HG02759 (cell line): ENCODE results near the gene CNR2.
"Not testable (repeated sequence)": the region's sequence is repeated elsewhere in the genome, so short reads cannot be mapped to it uniquely, and the experiment has no call there.

Experiments
- ATAC-seq: cut with Tn5 transposase; IDR thresholded peaks from one replicate; pipeline ENCODE4 v1.9.1; 2021; ENCODE audit warnings: mild to moderate bottlenecking, moderate library complexity; ENCODE audit not compliant: unreplicated experiment

The CNR2 gene

DNA sequence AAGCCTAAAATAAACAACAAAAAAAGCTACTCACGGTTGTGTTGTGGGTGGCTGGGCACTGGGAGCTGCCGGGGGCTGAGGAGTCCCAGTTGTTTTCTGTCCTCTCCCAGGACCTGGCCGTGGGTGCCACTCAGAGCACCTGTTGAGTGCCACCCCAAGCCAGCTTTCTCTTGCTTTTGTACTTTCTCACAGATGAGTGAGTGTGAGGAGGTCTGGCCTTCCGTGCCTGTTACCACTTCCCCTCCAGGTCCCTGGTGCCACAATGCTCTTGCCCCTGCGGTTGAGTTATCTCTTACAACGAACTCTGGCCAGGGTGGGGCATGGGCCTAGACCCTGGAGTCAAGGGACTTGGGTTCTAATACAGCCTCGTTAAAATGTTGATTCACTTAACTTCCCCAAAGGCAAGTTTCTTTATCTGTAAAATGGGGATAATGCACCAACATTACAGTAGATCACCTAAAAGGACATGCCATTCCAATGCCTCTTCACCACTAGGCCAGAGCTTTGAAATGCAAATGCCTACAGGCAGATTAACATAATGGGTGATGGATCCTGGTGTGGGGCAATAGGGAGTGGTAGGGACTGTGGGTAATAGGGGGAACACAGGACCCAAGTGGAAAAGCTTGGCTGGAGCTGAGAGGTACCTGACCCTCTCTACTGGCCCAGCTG is at the start of gene CNR2:
TSS of gene CNR2 (minus strand) at position 151 of the 669 bp plus-strand sequence. CDS start 37,745 bp downstream, outside the sequence.
- no peak for ATAC-seq

DNA sequence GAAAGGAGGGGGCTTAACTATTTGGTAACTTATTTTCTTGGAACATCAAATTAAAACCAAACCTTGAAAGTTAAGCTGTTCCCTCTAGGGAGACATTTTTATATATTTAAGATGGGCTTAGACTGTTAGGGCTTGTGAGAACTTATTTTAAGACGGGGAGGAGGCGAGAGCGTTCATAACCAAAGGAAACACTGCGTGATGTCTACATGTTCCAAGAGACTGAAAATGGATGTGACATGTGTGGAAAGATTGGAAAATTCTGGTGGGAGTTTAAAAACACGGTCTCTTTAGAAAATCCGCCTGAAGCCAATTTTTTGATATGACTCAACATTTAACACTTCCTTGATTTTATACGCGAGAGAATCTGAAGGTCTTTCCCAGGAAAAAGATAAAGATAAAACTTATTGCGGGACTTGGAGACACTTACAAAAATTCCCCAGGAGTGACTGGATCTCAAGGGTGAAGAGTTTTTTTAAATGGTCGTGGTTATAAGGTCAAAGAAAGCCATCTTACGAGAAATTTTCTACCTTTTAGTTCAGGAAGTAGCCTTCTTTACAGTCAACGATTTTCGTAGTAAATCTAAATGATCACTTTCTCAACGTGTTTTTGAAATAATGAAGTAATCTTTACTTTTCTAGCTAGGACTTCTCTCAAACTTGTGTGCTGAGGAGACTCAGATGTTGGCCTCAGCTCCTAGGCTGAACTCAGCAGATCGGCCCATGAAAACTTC is 47.3 kb upstream of the CNR2 start:
- no peak for ATAC-seq

DNA sequence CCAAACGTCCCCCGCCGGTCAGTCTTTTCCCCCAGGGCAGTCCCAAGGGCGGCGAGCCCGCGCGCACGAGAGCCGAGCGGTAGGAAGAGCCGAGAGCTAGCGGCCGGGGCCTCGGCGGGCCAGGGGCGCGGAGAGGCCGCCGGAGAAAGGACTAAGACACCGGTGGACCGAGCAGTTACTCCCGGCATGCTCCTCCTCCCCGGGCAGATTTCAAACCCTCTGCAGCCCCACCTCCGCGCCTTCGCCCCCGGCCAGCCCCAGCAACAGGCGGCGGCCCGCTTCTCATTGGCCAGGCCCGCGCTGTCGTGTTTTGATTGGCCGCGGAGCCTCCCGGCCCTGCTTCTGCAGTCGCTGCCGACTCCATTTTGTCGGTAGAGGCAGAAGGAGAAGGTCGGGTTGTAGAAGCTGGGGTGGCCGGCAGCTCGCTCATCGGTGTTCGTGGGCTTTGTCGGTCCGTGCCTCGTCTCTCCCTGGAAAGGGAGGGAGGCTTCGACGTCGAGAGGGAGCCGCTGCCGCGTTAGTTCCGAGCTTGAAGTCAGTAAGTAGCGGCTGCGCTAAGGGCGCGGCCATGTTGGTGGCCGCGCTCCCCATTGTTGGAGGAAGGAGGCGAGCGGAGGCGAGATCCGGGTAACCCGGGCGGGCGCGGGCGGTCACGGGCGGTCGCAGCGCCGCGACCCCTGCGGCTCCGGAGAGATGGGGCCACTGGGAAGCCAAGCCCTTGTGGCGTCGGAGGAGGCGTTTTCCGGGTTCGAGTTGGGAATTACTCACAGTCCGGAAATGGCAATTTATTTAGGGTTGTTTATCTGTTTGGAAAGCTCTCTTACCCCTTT is 46.5 kb upstream of the CNR2 start, which contains the start of gene PNRC2:
TSS of gene PNRC2 (plus strand) at position 368 of the 830 bp plus-strand sequence. CDS start 1,630 bp downstream, outside the sequence.
- peak; percentile 79 for ATAC-seq

DNA sequence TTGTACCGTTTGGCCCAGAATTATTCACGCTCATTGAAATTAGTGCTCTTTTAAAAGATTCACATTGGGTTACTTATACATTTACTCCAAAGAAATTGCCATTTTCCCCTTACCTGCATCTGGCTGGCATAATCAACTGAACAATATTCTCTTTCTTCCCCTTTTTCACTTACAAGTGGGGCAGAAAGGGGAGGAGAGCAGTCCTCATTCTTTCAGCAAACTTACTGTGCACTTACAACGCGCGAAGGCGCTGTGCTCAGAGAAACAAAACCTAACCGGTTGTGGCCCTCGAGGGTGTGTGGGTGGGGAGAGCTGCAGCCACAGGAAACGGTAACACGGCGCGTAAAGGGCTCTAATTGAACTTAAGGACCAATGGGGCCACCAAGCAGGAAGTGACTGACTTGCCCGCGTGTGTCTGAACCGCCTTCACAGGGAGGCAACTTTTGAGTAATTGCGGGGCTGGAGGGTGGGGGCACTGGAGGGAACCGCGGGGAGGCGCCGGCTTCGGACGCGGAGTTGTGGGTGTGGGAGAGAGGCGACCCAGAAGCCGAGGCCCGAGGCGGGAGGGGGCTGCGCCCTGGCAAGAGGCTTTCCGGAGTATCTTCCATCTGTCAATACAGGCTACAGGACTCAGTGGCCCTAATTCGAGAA is 45.8 kb upstream of the CNR2 start:
- peak; percentile 60 for ATAC-seq

DNA sequence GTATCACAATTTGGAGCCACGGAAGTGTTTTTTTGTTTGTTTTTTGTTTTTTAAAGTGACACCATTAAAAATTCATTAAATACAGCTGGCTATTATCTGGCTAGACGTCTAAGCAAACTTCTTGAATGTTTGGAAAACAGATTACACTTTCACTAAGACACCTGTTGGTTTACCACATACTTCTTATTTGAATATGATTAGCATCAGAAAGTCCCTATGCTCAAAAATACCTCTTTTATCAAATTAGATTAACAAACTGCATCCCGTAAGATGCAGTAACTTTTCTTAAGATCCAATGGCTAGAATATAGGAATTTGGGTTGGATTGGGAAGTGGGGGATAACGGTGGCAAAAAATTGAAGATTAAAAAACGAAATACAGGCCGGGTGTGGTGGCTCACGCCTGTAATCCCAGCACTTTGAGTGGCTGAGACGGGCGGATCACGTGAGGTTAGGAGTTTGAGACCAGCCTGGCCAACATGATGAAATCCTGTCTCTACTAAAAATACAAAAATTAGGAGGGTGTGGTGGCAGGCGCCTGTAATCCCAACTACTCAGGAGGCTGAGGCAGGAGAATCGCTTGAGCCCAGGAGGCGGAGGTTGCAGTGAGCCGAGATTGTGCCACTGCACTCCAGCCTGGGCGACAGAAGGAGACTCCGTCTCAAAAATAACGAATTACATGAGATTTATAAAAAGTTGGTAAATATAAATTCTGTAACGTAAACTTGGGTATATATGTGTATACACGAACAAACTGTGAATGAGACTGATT is 45.1 kb upstream of the CNR2 start:
- ATAC-seq: not testable (repeated sequence)

DNA sequence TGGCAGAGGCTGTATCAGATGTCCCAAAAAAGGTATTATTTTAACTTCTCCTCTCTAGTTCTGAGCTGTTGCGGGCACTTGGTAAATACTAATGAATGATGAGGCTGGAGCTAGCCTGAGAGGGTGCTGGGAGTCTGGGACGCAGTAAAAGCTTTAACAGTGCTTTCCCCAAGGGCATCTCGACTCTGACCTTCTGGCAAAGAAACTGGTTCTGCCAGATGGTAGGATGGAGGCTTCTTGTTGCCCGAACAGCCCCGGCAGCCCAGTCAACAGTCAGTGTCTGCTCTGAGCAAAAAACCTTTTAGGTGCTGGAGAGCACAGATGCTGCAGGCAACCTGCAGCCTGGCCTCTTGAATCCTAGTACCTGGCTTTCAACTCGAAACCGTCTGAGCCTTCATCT is 43.9 kb upstream of the CNR2 start:
- ATAC-seq: no peak

DNA sequence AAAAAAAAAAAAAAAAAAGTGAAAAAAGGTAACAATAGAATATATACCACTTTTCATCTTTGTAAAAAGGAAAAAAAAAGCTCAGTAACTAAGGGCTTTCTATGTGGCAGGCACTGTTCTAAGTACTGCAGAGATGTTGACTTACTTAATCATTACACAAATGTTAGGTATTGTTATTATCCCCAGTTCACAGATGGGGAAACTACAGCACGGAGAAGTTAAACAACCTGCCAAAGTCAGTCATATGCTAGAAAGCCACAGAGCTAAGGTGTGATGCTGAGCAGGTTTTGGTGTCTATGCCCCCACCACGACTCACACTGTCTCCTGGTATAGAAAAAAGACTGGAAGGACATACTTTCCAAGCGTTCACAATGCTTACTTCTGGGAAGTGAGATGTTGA is 39.9 kb upstream of the CNR2 start:
- no peak for ATAC-seq

DNA sequence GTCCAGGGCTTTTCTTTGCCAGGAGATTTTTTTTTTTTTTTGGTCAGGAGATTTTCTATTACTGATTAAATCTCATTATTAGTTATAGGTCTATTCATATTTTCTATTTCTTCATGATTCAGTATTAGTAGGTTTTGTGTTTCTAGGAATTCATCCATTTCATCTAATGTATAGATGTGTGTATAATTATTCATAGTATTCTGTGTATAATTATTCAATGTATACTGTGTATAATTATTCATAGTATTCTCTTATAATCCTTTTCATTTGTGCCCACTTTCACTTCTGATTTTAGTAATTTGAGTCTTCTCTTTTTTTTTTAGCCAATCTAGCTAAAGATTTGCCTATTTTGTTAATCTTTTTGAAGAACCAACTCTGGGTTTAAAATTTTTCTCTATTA is 34.2 kb upstream of the CNR2 start:
- ATAC-seq: no peak

DNA sequence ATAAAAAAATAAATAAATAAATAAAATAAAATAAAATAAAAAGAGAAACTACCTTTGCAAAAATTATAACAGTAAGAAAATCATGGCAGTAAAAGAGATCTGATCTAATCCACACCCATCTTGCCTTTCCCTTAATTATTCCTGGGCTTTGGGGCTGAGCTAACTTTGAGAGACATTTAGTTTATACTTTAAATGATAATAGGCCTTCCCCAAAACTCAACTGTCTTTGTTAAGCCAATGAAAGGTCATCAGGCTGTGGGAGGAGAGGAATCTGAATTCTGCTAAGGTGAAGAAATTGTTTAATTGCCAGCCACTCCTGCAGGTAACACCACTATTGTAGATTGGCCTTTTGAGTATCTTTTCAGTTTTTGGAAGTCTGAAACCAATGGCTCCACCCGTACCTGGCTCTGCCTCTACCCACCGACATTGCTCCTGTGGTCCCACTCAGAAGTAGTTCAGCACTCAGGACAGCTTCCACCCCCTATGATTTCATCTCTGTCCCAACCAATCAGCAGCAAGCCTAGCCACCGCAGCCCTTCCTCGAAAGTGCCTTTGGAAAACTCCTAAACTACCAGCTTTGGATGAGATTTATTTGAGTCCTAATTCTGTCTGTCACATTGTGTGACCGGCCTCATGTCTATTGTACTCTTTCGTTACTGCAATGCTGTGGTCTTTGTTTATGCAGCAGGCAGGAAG is 23.5 kb upstream of the CNR2 start:
- ATAC-seq: no peak

DNA sequence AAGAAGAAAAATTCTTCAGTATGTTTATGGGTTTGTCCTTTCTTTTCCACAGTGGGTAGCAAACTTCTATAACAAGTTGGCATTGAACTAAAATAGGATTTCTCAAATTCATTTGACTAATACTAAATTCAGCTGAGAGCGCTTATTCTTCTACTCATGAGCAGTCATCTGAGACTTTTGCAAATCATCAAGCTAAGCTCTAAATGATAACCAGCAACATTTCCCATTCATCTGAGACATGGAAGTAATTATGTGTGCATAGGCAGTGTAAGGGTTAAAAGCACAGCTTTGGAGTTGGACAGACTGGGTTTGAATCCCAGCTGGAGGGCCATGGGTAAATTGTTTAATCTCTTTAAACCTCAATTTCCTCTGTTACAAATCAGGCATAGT is 18.3 kb upstream of the CNR2 start:
- ATAC-seq: no peak

DNA sequence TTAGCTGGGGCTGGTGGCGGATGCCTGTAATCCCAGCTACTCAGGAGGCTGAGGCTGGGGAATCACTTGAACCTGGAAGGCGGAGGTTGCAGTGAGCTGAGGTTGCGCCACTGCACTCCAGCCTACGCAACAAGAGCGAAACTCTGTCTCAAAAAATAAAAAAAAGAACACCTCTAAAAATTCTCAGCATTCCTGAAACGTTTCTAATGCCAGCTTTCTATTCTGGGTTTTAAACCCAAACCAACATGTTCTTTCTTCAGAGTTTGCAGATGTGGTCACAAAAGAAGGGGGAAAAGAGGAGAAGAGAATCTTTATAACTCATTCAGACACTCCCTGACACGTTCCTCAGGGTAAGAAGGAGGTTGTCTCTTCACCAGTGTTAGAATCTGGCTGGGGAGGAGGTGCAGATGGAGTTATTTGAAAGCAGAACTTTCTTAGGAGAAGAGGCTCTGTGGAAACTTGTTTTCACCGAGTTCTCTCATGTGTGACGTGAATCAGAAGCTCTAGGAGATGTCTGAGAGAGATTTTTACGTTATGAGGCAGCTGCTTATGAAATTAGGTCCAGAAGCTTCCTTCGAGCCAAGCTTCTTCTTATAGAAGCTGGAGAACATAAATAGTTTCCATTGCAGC is 17.8 kb upstream of the CNR2 start:
- no peak for ATAC-seq

DNA sequence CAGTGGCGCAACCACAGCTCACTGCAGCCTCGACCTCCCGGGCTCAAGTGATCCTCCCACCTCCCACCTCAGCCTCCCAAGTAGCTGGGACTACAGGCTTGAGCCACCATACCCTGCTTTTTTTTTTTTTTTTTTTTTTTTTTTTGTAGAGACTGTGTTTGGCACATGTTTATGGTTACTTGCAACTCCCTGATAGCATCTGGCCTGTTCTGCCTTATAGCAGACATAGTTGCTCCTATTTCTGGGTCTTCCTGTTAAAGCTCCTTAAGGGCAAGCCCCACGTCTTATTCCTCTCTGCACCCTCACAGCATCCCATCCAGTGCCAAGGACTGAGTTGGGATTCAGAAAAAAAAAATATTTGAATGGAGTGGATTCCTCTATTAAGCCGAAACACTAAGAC is 17.1 kb upstream of the CNR2 start:
- no peak for ATAC-seq

DNA sequence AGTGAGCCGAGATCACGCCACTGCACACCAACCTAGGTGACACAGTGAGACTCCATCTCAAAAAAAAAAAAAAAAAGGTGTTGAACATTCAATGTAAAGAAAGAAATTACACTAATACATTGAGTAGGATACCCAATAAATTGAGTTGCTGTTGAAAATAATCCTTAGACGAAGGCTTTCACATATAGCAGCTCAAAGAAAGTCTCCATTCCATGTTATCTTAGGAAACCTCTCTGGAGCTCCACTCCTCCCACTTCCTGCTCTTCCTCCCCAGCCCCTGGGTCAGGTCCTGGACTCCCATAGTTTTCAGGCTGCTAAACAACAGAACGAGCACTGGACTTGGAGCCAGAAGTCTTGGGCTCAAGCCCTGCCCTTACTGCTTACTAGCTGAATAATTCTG is 15.6 kb upstream of the CNR2 start:
- no peak for ATAC-seq

DNA sequence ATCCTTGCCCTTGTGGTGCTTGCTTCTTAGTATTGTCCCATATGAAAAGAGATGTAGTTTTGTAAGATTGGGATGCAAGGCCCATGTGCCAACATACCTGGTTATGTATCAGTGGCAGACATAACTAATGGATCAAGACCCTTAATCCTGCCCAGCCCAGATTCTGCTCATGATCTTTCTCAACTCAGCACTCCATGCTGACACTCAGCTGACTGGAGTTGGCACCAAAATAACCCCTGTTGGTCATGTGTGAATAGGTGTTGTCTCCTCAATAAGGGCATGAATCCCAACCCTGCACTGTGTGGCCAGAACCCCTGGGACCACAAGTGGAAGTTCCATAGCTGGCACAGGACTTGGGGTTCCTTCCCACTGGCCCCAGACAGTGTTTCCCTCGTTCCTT is 13.9 kb upstream of the CNR2 start:
- ATAC-seq: no peak

DNA sequence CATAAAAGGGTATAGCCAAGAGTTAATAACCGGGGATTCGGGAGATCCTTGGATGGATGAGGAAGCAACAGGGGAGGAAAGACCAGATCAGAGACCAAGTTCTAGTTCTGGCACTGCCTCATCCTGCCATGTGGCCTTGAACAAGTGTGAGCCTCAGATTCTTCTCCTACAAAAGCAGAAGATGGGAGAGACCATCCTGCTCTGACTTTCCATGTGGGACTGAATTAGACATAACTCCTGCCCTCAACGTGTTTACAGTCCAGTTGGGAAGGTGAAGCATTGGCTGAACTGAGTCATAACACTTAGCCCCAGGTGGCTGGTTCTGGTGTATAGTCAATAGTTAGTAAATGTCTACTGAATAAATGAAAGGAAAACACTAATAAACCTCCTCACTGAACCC is 12.1 kb upstream of the CNR2 start:
- ATAC-seq: no peak

DNA sequence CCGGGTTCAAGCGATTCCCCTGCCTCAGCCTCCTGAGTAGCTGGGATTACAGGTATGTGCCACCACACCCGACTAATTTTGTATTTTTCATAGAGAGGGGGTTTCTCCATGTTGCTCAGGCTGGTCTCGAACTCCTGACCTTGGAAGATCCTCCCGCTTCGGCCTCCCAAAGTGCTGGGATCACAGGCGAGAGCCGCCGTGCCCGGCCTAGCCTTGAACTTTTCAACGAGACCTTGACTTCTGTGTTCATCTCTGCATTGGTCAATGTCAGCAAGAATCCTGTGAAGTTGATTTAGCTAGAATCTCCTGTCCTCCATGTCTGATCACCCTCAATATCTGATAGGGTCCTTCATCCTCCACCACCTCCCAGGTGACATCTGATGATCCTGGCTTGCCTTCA is 11.4 kb upstream of the CNR2 start:
- ATAC-seq: no peak

DNA sequence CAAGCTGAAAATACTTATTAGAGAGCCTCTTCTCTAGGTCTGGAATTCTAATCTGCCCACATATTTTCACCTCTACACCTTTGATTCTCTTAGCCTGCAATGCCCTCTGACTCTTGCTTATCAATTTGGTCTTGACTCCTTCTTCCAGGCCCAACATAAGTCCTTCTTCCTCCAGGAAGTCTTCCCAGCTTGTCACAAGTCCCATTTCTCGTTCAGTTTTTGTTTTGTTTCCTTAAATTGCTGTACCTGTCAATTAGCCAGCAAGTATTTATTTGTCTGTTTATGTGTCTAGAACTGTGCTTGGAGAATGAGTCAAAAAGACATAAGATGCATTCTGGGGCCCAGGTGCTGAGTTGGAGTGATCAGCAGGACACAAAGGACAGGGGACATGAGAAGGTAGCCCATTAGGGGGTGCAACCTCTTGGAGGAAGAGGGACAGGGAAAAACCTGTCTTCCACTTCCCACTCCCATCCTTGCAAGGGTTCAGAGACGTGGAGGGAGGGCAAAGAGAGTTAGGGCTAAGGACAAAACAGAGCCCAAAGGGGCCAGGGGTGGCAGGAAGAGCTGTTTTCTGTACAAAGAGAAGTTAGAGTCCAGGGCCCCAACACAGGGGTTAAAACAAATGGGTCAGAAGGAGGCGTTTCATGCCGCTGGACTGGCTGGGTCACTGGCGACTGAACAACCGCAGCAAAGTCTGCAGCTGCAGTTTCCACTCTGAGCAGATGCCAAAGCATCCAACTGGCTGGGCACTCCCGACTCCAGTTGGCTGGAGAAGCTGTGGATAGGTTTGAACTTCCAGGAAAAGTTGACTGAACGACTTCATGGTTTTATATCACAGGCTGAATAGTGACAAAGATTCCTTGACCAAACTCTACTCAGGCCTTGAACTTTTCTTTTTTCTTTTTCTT is 10.7 kb upstream of the CNR2 start:
- ATAC-seq: no peak

DNA sequence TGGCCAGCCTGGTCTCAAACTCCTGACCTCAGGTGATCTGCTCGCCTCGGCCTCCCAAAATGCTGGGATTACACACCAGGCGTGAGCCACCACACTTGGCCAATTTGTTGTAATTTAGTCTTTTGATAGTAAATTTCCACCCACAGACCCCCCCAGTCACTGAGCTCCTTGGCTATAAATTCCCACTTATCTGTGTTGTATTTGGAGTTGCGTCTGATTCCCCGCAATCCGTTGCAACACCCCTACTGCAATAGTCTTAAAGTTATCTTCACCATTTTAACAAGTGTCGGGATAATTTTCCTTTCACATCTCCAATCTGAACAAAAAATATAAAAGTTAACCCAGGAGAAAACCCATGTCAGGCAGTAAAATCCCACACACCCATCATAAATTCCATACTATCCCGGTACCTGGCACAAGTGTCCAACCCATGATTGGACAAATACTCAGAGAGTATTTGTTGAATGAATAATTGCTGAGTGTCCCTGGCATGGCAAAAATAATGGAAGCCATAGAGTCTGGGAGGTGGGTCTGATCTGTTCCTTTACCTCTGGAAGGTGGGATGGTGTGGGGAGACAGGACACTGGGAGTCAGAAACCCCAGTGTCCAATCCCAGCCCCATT is 9.3 kb upstream of the CNR2 start:
- no peak for ATAC-seq
